HG03175 (cell line): ENCODE data around the gene UHRF1.
"Not testable (repeated sequence)": the region's sequence is repeated elsewhere in the genome, so short reads cannot be mapped to it uniquely, and the experiment has no call there.

Experiments
- ATAC-seq: cut with Tn5 transposase; IDR thresholded peaks from one replicate; pipeline ENCODE4 v1.9.1; 2021; ENCODE audit warnings: mild to moderate bottlenecking, moderate library complexity; ENCODE audit not compliant: unreplicated experiment

Gene UHRF1

DNA sequence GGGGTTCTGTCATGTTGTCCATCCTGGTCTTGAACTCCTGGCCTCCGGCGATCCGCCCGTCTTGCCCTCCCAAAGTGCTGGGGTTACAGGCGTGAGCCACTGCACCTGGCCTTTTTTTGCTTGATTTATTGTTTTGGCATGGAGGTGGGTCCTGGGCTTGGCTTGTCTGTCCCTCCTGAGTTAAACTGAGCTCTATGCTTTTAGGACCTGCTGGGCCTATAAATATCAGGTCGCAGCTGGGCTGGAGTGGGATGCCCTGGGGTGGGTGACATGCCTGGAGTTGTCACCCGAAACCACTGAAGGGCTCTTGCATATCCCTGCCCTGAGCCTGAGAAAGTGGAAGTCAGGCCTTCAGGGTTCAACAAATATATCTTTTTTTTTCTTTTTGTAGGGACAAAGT, 12.2 kb upstream of the UHRF1 start:
- no peak for ATAC-seq

DNA sequence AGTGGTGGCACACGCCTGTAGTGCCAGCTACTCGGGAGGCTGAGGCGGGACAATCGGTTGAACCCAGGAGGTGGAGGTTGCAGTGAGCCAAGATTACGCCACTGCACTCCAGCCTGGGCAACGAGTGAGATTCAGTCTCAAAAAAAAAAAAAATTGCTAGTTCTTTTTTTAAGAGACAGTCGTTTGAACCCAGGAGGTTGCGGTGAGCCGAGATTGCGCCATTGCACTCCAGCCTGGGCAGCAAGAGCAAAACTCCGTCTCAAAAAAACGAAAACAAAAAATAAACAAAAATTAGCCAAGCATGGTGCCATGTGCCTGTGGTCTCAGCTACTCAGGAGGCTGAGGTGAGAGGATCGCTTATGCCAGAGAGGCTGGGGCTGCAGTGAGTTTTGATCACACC, 8.4 kb upstream of the UHRF1 start:
- ATAC-seq, result not testable (repeated sequence)

DNA sequence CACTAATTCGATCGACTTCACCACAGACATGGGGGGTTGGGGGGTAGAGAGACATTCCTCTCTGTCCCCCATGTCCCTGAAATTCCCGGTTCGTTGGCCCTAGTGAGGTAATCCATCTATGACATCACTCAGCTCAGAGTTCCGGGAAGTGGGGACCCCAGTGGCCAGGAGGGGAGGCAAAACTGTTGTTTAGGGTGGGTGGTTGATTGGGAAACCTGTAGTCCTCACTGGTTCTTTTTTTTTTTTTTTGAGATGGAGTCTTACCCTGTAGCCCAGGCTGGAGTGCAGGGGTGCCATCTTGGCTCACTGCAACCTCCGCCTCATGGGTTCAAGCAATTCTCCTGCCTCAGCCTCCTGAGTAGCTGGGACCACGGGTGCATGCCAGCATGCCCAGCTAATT, 6.5 kb upstream of the UHRF1 start, which contains the start of gene ARRDC5:
TSS of gene ARRDC5 (minus strand) at position 101 of the 400 bp plus-strand sequence. CDS start at position 30, 71 bp downstream.
- no peak for ATAC-seq

DNA sequence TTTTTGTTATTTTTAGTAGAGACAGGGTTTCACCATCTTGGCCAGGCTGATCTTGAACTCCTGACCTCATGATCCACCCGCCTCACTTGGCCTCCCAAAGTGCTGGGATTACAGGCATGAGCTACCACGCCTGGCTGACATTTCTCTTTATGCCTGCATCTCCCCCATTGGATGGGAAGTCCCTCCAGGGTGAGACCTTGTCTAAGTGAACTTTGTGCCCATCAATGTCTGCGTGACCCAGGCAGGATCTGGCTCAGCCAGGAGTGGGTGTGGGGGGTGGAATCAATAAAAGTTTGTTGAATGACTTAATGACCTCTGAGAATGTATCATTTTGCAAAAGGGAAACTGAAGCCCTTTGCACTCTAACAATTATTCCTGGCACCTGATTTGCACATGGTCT, 4.8 kb upstream of the UHRF1 start:
- ATAC-seq, result no peak

DNA sequence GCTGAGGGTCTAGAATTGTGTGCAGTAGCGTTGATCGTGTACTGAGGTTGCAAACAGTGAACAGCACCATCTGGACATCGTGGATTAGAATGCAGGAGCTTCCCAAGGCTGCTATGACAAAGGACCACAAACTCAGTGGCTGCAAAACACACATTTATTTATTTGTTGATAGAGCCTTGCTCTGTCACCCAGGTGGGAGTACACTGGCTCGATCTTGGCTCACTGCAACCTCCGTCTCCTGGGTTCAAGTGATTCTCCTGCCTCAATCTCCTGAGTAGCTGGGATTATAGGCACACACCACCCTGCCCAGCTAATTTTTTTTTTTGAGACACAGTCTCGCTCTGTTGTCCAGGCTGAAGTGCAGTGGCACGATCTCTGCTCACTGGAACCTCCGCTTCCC, 2.3 kb upstream of the UHRF1 start:
- ATAC-seq, result no peak

DNA sequence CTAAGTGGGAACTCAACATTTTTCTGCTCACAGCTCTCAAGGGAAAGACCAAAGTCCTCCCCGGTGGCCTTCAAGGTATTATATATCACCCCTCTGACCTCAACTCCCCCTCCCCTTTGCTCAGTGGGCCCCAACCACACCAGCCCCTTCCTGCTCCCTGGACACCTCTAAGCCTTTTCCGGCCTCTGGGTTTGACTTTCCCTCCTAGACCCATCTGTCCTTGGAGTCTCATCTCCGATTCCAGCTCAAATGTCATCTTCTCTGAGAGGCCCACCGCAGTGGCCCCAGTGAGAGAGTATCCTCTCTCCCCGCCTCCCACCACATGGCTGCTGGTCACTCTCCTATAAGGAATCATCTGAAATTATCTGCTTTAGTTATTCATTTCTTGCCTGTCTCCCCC, 941 bp upstream of the UHRF1 start:
- ATAC-seq, result no peak

DNA sequence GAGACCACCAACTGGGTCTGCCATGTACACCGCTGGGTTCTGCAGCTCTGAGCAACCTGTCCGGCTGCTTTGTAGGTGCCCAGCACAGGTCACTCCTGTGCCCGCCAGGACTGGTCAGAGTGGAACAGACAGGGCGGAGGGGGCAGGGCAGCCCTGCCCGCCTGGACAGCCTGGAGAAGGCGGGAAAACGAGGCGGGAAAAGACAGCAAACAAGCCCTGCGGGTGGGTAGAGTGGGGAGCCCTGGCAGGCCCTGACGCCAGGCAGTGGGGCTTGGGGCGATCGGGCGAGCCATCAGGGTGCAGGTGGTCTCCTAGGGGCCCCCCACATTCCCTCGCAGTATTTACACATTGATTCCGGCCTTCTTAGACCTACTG, 533 bp upstream of the UHRF1 start:
- ATAC-seq, result no peak

DNA sequence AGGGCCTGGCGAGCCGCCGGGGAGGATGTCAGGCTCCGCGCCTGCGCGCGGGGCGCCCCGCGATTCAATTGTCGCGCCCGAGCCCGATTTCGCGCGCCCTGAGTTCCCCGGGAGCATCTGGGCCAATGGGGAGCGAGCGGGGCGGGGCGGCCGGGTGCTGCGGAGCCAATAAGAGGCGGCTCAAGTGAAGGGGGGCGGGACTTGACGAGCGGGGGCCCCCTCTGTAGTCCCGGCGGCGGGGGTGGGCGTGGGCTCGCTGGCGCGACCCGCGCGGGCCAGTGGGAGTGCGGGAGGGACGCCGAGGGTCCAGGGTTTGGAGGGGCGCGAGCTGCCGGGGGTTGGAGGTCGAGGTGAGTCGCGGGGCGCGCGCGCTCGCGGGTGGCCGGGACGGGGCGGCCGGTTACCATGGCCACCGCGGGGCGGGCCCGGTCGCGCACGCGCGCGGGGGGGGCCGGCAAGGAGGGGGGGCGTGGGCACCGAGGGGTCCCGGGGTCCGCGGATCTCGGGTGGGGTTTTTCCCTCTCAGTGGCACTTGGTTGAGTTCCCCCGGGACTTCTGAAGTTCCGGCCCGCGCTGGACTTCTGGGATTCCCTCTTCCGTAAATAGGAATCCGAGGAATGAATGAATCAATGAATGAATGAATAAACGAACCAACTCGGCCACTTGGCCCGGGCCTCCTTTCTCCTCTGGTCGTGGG, 744 bp downstream of the UHRF1 start:
- ATAC-seq, result peak; percentile 74

DNA sequence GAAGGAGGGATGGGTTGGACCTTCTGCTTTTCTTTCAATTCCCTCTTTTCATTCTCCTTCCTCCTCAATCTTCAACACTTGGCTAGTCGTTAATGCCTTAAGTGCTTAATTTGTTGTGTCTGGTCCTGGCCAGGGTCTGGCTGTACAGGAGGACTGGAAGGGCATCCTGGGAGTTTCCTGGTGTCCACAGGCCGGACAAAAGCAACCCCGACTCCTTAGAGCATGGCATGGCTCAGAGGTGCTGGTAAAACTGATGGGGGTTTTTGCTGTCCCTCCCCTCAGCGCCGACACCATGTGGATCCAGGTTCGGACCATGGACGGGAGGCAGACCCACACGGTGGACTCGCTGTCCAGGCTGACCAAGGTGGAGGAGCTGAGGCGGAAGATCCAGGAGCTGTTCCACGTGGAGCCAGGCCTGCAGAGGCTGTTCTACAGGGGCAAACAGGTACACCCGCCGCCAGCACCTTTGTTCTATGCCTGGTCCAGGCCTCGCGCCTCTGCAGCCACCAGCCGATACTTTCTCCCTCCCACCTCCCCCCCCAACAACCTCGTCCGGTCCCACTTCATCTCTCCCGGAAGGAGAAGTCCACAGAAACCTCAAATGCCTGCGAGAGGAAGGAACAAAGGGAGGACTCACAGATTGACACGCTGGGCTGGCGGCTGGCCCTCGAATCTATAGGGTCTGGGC, 1.4 kb downstream of the UHRF1 start:
- ATAC-seq, result no peak

DNA sequence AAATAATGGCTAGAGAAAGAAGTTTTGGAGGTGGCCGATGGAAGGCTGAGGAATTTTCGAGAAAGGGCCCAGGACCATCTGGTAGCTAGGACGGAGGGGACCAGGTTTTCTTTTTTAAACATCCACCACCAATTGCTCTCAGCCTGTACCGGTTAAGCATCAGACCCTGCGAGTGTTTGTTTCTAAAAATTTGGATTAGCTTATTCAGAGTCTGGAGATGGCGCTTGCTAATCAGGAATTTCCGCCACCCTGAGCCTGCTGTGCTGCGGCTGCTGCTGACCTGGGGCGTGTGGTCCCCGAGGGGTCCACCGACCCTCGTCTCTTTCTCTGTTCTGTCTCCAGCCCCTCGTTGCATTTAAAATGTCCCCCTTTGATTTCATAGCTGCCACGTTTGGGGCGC, 2.0 kb downstream of the UHRF1 start:
- ATAC-seq, result no peak

DNA sequence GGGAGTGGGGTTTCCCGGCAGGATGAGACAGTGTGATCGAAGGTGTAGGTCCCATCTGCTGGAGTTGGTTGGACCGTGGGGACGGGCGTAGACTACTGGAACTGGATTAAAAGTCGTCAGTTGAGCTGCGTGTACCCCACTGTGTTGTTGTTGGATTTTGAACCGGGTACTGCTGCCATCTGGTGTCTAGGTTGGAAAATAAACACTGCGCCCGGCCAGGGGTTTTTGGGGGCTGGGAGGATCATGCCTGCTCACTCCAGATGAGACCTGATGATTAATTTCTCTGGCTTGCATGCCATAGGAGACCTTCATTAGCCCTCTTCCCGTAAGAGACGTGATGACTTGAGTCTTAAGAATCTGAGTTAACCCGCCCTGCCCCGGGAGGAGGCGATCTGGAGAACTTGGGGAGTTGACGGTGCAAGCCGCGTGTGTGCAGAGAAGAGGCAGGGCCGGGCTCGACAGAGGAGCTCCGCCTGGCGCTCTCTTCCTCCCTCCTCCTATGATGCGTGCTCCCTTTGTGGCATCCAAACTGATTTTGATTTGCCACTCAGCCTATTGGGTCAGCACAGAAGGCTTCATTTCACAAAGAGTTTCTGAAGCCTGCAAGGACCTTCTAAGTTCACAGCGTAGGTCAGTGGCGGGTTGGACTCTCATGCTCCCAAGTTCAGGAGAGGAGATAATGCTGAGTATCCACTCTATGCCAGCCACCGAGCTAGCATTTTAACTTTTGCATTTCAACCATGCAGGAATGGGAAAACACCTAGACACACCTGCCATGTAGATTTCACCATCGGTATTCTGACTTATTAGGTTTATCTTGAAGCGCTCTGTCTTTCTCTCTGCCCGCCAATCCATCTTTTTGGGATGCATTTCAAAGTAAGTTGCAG, 2.7 kb downstream of the UHRF1 start:
- no peak for ATAC-seq

DNA sequence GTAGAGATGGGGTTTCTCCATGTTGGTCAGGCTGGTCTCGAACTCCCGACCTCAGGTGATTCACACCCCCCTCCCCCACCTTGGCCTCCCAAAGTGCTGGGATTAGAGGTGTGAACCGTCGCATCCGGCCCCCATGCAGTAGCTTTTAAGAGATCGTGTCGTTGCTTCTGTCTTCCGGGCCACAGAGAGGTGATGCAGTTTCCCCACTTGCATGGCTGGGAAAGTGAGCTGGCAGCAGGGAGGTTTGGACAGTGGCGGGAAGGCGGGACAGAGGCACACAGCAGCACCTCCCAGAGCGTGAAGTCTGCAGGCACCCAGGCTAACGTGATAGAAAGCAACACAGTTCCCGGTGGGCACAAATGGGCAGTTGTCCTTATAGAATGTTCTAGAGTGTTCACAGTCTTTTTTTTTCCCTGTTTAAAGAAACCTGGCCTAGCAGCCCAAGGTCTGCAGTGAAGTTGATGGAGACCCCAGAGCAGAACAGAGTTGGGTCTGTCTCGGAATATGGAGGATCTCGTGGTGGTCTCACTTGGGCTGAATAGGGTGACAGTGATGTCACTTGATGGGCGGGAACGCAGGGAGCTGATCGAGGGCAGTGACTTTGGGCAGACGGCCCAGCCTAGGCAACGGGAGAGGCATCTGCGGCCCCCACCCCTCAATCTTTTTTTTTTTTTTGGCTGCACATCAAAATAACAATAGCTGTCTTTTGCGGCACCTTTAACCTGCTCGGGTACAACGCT, 4.9 kb downstream of the UHRF1 start:
- ATAC-seq, result no peak

DNA sequence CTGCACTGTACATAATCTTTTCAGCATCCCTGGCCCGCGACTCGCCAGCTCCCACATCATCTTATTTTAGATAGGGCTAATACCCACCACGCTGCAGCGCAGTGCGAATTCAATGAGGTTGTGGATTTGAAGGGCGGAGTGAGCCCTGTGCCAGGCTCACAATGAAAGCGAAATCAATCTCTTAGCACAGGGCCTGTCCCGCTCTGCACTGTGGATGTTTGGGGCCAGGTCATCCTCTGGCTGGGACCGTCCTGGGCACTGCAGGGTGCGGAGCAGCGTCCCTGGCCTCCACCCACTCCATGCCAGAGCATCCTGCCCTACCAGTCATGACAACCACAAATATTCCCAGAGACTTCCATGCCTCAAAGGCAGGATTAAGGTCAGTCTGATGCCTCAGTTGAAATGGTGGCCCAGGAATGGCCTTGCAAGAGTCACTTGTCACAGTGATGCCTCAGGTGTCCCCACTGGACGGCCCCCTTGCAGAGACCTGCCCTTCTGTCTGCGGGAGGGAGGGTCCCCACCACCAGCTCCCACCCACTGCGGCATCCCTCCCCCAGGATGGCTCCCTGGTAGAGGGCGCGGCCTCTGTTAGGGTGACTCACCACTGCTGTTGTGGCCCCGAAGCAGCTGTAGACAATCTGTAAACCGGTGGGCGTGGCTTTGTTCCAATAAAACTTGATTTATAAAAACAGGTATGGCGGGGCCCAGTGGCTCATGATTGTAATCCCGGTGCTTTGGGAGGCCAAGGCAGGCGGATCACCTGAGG, 5.6 kb downstream of the UHRF1 start:
- ATAC-seq, result no peak

DNA sequence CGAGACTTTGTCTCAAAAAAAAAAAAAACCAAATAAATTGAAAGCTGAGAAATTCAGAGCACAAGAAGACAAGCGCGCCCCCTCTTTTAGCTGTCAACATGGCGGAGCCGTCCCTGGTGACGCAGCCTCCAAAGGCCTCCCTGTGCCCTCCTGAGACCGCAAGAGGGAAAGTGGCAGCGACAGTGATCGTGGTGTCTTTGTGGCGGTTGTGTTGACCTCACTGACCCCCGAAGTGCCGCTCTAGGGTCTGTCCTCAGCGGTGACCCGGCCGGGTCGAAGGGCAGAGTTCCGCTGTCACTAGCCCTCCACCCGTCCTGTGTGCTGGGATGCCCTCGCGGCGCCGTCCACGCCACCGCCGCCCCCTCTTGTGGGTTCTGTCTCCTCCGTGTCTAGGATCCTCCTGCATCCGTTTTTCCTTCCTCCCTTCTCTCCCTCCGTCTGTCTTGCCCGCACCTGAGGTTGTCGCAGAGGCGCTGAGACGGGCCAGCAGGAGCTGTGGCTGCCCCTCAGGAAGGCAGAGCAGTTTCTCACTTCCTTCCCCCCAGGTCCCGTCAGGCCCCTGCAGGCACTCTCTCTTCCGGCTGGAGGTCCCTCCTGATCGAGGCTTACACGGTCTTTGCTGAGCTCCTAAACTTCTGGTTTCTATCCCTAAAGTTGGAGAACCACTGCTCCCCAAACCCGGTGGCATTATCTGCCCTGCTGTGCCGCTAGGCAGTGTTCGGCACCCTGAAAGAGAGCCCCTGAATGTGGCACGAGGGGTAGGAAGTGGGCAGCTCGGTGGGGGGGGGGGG, 7.2 kb downstream of the UHRF1 start:
- no peak for ATAC-seq

DNA sequence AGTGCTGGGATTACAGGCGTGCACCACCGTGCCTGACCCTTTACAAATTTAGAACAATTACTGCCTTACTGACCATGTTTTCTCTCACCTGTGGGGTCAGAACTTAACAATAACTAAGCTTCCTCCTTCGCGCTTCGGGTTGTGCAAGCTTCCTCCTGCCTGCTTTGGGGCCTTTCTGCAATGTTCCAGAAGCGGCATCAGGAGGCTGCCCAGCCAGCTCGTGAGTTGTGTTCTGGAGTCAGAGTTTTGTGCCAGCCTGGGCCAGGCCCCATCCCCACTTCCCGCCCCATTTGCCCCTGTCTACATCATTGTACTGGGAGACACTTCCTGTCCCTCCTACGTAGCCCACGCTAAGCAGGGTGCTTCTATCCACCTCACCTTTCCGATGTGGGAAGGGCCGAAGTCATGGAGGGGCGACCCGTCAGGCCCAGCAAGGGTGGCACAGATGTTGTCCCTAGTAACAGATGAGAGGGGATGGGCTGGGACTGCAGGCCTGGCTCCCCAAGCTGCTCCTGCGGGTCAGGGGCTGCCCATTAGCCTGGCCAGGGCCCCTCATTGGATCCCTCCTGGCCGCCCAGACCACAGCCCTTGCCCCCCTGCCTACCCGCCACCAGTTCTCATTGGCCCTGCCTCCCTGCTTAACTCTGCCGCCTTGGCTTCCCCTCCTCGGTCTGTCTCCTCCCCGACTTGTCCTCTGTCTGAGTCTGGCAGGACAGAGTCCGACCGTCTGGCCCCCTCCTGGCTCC, 13.4 kb downstream of the UHRF1 start:
- ATAC-seq, result no peak

DNA sequence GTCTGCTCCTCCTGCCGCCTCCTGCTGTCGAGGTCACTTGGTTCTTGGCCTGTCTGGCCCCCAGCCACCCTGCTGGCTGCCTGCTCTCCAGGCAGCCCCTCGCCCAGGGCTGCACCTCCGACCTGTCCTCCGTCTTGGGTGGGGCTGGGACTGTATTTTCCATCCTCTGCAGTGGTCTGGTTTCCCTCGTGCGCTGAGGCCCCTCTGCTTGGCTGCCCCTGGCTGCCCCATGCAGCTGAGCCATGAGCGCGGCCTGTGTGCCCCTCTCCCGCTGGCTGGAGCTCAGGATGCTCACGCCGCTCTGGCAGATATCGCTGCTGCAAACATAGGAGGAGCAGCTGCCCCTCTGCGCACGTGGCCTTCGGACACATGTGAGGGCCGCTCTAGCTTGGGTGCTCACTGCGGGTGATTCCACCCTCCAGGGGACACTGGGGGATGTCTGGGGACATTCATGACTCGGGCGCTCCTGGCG, 14.0 kb downstream of the UHRF1 start:
- ATAC-seq, result no peak

DNA sequence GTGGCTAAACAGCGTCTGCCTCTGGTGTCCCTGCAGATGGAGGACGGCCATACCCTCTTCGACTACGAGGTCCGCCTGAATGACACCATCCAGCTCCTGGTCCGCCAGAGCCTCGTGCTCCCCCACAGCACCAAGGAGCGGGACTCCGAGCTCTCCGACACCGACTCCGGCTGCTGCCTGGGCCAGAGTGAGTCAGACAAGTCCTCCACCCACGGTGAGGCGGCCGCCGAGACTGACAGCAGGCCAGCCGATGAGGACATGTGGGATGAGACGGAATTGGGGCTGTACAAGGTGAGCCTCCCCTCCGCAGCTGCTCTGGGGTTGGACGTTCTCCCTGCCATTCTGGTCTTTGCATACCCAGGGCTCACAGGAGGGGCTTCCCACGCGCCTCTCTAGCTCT, 19.9 kb downstream of the UHRF1 start:
- no peak for ATAC-seq

DNA sequence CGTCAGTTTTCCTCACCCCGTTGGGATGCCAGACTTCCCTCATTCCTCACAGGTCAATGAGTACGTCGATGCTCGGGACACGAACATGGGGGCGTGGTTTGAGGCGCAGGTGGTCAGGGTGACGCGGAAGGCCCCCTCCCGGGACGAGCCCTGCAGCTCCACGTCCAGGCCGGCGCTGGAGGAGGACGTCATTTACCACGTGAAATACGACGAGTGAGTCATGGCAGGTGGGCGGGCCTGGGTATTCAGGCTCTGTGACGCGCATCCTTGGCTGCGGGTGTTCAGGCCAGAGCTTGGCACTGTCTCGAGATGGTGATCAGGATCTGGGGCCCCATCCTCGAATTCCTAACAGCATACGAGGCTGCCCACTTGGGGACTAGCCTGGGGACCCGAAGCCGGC, 21.4 kb downstream of the UHRF1 start:
- ATAC-seq, result no peak

DNA sequence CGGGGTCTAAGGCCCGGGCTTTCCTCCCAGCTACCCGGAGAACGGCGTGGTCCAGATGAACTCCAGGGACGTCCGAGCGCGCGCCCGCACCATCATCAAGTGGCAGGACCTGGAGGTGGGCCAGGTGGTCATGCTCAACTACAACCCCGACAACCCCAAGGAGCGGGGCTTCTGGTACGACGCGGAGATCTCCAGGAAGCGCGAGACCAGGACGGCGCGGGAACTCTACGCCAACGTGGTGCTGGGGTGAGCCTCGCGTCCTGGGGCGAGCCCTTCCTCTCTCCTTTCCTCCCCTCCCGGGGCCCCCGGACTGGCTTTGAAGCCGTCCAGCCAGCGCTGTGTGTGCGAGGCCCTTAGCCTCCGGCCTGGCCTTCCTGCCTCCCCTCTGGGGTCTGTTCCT, 23.4 kb downstream of the UHRF1 start:
- ATAC-seq, result no peak
